NCI-H510A (cell line): Measurements from ENCODE around the gene MEIS2.

Source experiments
- DNase-seq: peaks from one replicate; lab custom pipeline; 2025; lab: John Stamatoyannopoulos, UW

MEIS2 gene

GRCh38 chr15:36933255-36933990, 166.9 kb downstream of the MEIS2 start:
- DNase-seq = no peak

GRCh38 chr15:36932070-36932469, 168.3 kb downstream of the MEIS2 start:
- DNase-seq = no peak

GRCh38 chr15:36931434-36931833, 168.9 kb downstream of the MEIS2 start:
- DNase-seq = no peak

GRCh38 chr15:36926427-36926825, 173.9 kb downstream of the MEIS2 start:
- DNase-seq = no peak

- DNase-seq = no peak
Observed at GRCh38 chr15:36925653-36926426, 174.5 kb downstream of the MEIS2 start.

GRCh38 chr15:36925049-36925448, 175.3 kb downstream of the MEIS2 start:
- no peak for DNase-seq

- DNase-seq = no peak
Observed at GRCh38 chr15:36924034-36924433, 176.3 kb downstream of the MEIS2 start.

- DNase-seq = no peak
Observed at GRCh38 chr15:36921484-36922091, 178.8 kb downstream of the MEIS2 start.

- DNase-seq = no peak
Observed at GRCh38 chr15:36917411-36918267, 182.7 kb downstream of the MEIS2 start.

- no peak for DNase-seq
Observed at GRCh38 chr15:36914960-36915808, 185.2 kb downstream of the MEIS2 start.

GRCh38 chr15:36914466-36914865, 185.9 kb downstream of the MEIS2 start:
- no peak for DNase-seq

GRCh38 chr15:36912311-36912712, 188.0 kb downstream of the MEIS2 start:
- DNase-seq = no peak

GRCh38 chr15:36911322-36911944, 188.9 kb downstream of the MEIS2 start:
- no peak for DNase-seq

GRCh38 chr15:36908991-36909390, 191.4 kb downstream of the MEIS2 start:
- DNase-seq = no peak

GRCh38 chr15:36907295-36907694, 193.1 kb downstream of the MEIS2 start:
- no peak for DNase-seq

GRCh38 chr15:36905908-36906307, 194.4 kb downstream of the MEIS2 start:
- no peak for DNase-seq

GRCh38 chr15:36904715-36905114, 195.6 kb downstream of the MEIS2 start:
- no peak for DNase-seq

GRCh38 chr15:36903922-36904556, 196.3 kb downstream of the MEIS2 start:
- no peak for DNase-seq

GRCh38 chr15:36903195-36903594, 197.2 kb downstream of the MEIS2 start:
- no peak for DNase-seq

GRCh38 chr15:36901012-36901411, 199.3 kb downstream of the MEIS2 start:
- no peak for DNase-seq
